Purkinje cell (primary cell): ENCODE measurements around the gene CLEC1B. TPM values are rescaled to one million over a fixed set of nuclear protein-coding genes. Genes with fewer than 3 reads are reported as not detected.

Source experiments
- polyA plus RNA-seq: library from polyadenylated mRNA; unstranded; fragments of >200 nt; fragmentation: Nextera tagmentation; gene quantifications from 2 replicates; pipeline ENCODE4 v1.2.1, GENCODE V29; 2014

The CLEC1B gene
- not detected in 2 replicates for polyA plus RNA-seq

GRCh38 chr12:9999016-9999415 is at the start of gene CLEC1B:
Gene CLEC1B (minus strand): TSS chr12:9999121. CDS start chr12:9999100, 21 bp downstream.

GRCh38 chr12:10030446-10030845 is 31.5 kb upstream of the CLEC1B start, which contains the start of gene CLEC9A:
Gene CLEC9A (plus strand): TSS chr12:10030682. CDS start chr12:10052688, 22,006 bp downstream.

GRCh38 chr12:9971181-9971580 is 27.7 kb downstream of the CLEC1B start, which contains the start of gene CLEC12A:
Gene CLEC12A (plus strand): TSS chr12:9971409. CDS start chr12:9971597, 188 bp downstream.

Other genes starting within 250 kb of the CLEC1B start
- 0.24 TPM in 1 of 2 replicates, not detected in the other for gene CD69, start 238.2 kb downstream of the CLEC1B start, polyA plus RNA-seq
- gene KLRF1, start 171.6 kb downstream of the CLEC1B start, polyA plus RNA-seq: not detected in 2 replicates
- gene CLEC2B, start 129.8 kb downstream of the CLEC1B start, polyA plus RNA-seq: 3.9 and 4.6 TPM in 2 replicates
- gene KLRF2, start 117.6 kb downstream of the CLEC1B start, polyA plus RNA-seq: not detected in 2 replicates
- not detected in 2 replicates for gene CLEC2A, start 66.8 kb downstream of the CLEC1B start, polyA plus RNA-seq
- not detected in 2 replicates for gene CLEC12A, start 27.7 kb downstream of the CLEC1B start, polyA plus RNA-seq
- not detected in 2 replicates for gene CLEC12B, start 11.5 kb upstream of the CLEC1B start, polyA plus RNA-seq
- not detected in 2 replicates for gene CLEC9A, start 31.6 kb upstream of the CLEC1B start, polyA plus RNA-seq
- 0.24 TPM in 1 of 2 replicates, not detected in the other for gene CLEC1A, start 99.9 kb upstream of the CLEC1B start, polyA plus RNA-seq
- gene CLEC7A, start 131.1 kb upstream of the CLEC1B start, polyA plus RNA-seq: not detected in 2 replicates
- 0.28 and 1.1 TPM in 2 replicates for gene OLR1, start 173.0 kb upstream of the CLEC1B start, polyA plus RNA-seq
- not detected in 2 replicates for gene TMEM52B, start 179.9 kb upstream of the CLEC1B start, polyA plus RNA-seq
- gene GABARAPL1, start 213.8 kb upstream of the CLEC1B start, polyA plus RNA-seq: 103 and 104 TPM in 2 replicates